Islet precursor cell (in vitro differentiated cells): ENCODE results near the gene MBLAC2.

Experiments
- DNase-seq: peaks from one replicate; pipeline ENCODE4 v3.0.0-alpha.2; 2018

Gene MBLAC2

DNA sequence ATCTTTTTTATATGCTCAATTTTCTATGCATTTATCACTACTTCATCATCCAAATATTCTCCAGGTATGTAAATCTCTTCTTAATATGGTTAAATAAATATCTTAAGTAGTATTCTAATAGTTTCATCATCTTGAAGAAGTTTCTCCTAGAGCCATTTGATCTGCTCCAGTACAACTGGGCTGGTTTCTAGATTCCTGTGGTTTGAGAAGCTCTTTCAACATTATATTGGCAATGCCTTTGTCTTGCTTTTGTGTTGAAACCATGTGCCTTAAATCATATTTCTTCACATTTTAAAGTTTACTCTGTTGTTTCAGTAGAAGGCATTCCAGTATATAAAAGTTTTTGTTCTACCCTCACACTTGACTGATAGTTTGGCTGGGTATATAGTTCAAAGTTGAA, 27.6 kb downstream of the MBLAC2 start:
- DNase-seq = no peak

DNA sequence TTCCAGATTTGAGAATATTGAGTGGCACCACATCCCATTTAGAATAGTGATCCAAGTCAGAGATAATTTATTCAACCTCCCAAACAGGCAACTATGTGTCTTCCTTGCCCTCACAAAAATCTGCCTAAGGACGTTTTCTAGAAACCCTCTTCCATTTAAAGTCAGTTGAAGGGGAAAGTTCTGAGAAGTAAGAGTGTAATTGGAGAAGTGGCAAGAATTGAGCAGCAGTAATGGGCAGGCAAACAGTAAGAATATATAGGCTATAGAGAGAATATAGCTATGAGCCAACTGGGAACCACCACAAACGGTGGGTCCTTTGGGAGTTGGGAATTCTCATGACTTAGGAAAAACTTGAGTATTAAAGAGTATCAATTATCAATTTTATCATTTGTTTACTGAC, 33.9 kb downstream of the MBLAC2 start:
- DNase-seq = no peak

DNA sequence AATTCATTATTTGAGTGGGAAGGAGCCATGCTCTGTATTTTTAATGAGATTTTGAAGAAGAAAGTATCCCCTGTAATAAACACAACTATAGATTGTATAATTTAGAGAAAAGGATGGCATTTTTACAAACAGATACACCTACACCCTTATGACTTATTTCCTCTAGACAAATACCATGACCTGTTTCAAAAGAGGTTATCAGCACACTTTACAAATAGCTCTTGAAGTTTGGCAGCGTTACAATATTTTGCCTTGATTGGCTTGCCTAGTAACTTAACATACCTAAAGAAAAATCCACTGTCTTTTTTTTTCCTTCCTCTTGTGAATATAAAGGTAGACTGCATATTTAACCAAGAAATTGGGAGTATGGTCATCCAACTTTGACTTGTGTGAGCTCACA, 36.5 kb downstream of the MBLAC2 start:
- DNase-seq = no peak

DNA sequence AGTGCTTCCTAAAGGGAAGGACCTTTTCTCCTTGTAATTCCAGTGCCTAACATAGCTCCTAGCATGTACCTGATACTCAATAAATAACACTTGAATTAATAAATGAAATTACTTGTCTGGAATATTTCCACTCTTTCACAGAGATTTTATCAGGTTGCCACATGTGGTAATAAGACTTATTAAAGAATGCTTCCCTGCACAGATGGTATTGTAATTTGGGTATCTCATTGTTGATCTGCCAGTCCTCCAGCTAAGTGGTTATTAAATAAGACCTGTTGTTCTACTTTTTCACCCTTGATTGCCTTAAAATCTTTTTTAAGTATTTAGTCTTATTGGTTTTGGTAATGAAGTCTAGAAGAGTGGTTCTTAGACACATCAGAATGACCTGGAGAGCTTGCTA, 36.9 kb downstream of the MBLAC2 start:
- DNase-seq = no peak

DNA sequence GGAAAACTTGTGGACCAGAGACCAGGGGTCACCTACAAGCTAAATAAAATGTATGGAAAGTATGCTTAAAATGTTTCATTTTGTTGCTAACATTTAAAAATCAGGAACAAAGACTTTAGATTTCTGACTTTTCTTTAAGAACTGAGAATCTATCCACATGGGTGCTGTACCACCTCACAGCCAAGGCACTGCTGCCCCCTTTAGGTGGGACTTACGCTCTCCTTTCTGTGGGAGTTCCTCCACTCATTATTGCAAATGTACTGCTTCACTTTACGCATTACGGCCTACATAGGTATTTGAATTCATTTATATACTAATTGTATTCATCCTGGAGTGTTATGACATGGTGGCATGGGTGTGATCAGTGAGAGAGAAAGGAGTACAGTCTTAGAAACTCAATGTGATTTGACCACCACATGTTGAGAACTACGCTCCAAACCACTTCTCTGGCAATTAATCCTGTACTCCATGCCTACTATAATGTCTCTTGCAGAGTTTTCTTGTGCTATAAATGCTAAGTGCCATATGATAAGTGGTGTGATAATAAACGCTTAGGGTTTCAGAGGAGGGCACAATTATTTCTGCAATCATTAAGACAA, 40.4 kb downstream of the MBLAC2 start:
- DNase-seq = peak; percentile 71

DNA sequence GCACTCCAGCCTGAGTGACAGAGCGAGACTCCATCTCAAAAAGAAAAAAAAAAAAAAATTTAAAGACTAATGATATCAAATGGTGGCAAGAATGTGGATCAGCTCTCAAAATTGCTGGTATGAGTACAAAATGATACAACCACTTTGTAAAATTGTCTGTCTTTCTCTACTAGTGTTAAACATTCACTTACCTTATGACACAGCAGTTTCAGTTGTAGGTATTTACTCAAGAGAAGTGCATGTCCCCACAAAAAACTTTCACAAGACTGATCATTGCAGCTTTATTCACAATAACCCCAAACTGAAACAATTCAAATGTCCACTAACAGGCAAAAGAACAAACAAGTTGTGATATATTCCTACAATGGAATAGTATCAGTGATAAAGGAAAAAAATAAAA, 50.3 kb downstream of the MBLAC2 start:
- no peak for DNase-seq

DNA sequence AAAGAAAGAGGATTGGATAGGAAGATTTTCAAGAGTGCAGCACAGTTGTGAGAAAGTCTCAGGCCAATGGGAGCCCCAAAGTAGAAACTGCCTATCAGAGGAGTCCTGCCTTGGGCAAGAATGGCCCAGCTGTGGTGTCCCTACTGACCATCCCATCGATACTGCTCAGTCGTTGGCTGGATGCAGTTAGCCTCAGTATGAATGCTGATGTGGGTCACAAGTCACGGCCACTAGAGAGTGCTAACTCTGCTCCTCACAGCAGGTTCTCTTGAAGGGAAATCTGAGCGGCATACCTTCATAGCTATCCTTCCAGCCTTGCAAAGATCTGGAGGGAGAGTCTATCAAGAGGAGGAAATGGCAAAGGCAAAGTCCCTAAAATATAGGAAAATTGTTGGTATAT, 53.4 kb downstream of the MBLAC2 start:
- DNase-seq = peak; percentile 75

DNA sequence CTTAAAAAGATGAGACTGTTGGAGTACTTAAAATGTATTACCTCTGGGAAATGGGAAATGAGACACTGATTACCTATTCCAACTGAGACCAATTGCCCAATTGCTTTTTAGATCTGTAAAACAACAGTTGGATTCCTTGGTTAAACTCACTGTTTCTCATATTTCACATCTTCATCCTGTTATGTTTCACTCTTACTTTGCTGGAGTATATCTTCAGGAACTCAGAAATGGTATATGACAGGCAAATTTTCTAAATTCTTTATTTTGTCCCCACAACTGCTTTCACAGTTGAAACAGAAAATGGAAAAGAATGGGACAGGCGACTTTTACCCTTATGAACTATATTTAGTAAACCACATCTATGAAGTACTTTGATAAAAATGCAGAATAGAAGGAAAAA, 56.4 kb downstream of the MBLAC2 start:
- no peak for DNase-seq

DNA sequence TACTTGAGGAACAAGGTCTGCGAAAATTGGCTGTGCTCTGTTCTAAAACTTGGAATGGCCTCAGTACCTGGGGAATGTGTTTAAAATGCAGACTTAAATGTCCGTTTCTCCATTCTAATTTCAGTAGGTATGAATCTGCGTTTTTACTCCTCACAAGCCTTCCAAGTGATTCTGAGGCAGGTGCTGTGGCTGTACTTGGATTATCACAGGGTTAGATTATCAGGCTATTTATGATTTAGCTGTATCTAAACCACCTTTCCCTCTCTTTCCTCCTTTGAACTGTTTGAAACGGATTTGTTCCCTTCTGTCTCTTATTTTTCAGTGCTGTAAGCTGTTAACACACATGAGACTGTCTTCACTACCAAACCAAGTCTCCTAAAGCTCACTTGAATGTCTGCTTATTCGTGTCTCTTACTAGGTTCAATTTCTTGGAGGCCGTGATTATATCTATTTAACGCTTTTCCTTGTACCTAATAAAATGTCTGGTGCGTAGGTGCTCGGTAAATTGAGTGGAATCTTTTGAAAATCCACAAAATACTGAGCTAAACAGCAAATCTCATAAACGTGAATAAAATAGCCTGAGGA, 64.3 kb downstream of the MBLAC2 start:
- DNase-seq = no peak

DNA sequence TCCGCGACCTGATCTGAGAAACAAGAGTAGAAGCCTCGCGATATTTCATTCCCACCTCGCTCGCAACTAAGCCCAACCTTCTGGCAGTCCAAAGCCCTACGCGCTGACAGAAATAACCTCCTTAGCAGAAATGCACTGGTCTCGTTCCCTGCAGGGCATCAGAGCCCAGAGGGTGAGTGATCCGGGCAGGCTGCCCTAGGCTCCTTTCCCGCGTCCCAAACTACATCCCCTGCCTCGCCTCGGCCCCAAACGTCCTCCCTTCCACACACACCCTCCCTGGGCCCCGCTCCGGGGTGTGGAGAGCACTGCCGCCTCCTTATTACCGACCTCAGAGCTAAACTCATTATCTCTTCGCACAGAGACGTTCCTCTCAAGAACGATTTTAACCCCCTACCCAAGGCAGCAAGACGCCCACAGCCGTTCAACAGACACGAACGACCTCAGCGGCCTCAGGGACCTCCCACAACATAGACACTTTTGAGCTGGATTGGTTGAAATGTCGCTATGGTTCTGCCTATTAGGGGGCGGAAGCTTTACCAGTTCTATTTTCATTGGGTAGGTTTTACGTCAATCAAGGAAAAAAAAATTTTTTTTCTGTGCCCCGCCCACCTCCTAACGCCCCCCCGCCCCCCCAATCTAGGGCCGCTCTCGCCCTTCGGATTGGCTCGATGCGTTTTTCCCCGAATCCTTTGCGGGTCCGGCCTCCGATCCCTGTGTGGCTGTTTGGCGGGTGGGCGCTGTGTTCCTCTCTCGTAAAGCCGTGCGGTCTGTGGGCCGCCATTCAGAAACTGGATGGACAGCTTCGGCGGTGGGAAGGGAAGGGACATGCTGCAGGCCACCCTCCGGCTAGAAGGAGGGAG, 65.0 kb downstream of the MBLAC2 start, which contains the start of gene CETN3:
TSS of gene CETN3 (minus strand) at position 439 of the 860 bp plus-strand sequence. CDS start at position 344, 95 bp downstream.
- DNase-seq = peak; percentile 99

DNA sequence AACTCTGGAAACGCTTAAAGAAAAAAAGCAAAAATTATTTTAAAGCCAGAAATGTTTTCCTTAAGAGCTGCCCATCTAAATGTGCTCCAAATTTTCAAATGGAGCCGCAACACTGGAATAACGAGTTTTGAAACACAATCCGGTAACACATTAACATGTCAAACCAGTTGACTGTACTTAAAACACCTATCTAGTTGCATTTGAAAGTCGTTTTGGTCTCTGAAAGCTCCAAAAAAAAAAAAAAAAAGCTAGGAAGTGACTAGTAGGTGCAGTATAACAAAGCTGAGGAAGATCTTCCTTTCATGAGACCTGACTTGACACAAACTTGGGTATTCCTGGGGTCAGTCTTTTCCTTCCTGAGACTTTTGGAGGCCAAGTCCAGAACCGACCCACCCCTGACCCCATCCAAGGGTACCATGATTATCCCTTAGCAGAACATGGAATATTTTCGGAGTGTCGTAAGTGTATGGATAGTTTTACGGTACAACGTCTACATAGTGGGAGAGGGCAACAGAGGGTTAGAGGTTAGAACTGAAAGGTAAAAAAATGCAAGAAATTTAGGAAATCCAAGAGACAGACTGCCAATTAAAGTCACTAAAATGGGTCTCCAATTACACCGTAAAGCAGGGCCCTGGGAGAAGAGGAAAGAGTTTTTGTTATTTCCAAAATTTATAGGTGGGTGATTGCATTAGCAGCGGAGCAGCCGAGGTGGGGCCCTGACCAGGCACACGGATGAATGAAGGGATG, 65.8 kb downstream of the MBLAC2 start:
- peak; percentile 52 for DNase-seq
